ENCODE measurements around the gene PDIA6.

The PDIA6 gene

GRCh38 chr2:10770956-10771750 is 41.4 kb downstream of the PDIA6 start:
- no peak for TF ChIP-seq ZNF70 (CRISPR knock-in tag; IDR thresholded peaks at IDR 0.05)
- no peak for TF ChIP-seq CSRNP3 (CRISPR knock-in tag; IDR thresholded peaks at IDR 0.05)
- no peak for ATAC-seq

- no peak for TF ChIP-seq ARNTL (CRISPR knock-in tag; IDR thresholded peaks at IDR 0.05; ENCODE audit: borderline replicate concordance, low read depth)
- TF ChIP-seq CSRNP3 (CRISPR knock-in tag; IDR thresholded peaks at IDR 0.05), result no peak
- TF ChIP-seq ISL1 (CRISPR knock-in tag; IDR thresholded peaks at IDR 0.05), result no peak
- TF ChIP-seq SNAI2 (CRISPR knock-in tag; IDR thresholded peaks at IDR 0.05), result no peak
- TF ChIP-seq ZNF565 (CRISPR knock-in tag; conservative IDR thresholded peaks at IDR 0.05; ENCODE audit: low read depth), result no peak
- TF ChIP-seq POU6F1 (CRISPR knock-in tag; IDR thresholded peaks at IDR 0.05; ENCODE audit: borderline replicate concordance, low read depth), result no peak
- no peak for TF ChIP-seq CSDC2 (CRISPR knock-in tag; IDR thresholded peaks at IDR 0.05)
- no peak for TF ChIP-seq ZC3H10 (CRISPR knock-in tag; IDR thresholded peaks at IDR 0.05)
- no peak for TF ChIP-seq ZNF8 (CRISPR knock-in tag; IDR thresholded peaks at IDR 0.05)
- TF ChIP-seq CREB5 (CRISPR knock-in tag; IDR thresholded peaks at IDR 0.05; ENCODE audit: low read depth), result no peak
- TF ChIP-seq PPARA (CRISPR knock-in tag; IDR thresholded peaks at IDR 0.05; ENCODE audit: borderline replicate concordance), result no peak
- no peak for TF ChIP-seq RARB (CRISPR knock-in tag; IDR thresholded peaks at IDR 0.05)
- TF ChIP-seq TSHZ2 (CRISPR knock-in tag; IDR thresholded peaks at IDR 0.05), result no peak
- no peak for ATAC-seq
These were observed 44.5 kb downstream of the PDIA6 start for GRCh38 chr2:10768063-10768507.

GRCh38 chr2:10765914-10766313 is 46.7 kb downstream of the PDIA6 start:
- no peak for ATAC-seq
- TF ChIP-seq CSRNP3 (CRISPR knock-in tag; IDR thresholded peaks at IDR 0.05) (no peak), ISL1 (CRISPR knock-in tag; IDR thresholded peaks at IDR 0.05) (no peak), POU6F1 (CRISPR knock-in tag; IDR thresholded peaks at IDR 0.05; ENCODE audit: borderline replicate concordance, low read depth) (no peak), BACH2 (CRISPR knock-in tag; IDR thresholded peaks at IDR 0.05; ENCODE audit: borderline replicate concordance) (no peak), OSR1 (CRISPR knock-in tag; IDR thresholded peaks at IDR 0.05) (no peak), CSDC2 (CRISPR knock-in tag; IDR thresholded peaks at IDR 0.05) (no peak), ZNF8 (CRISPR knock-in tag; IDR thresholded peaks at IDR 0.05) (no peak), SNAI2 (CRISPR knock-in tag; IDR thresholded peaks at IDR 0.05) (no peak), TSHZ2 (CRISPR knock-in tag; IDR thresholded peaks at IDR 0.05) (no peak), PATZ1 (CRISPR knock-in tag; IDR thresholded peaks at IDR 0.05; ENCODE audit: borderline replicate concordance) (no peak), RARB (CRISPR knock-in tag; IDR thresholded peaks at IDR 0.05) (no peak), ZNF70 (CRISPR knock-in tag; IDR thresholded peaks at IDR 0.05) (no peak), ZFP30 (CRISPR knock-in tag; IDR thresholded peaks at IDR 0.05) (no peak)

Data from SK-N-SH treated with all-trans-retinoic acid at 6 μM for 48 hours (cell line).